Lower leg skin (tissue), 4 donors: ENCODE data around the gene CTSA. TPM values are rescaled to one million over a fixed set of nuclear protein-coding genes. Genes with fewer than 3 reads are reported as not detected.

Source experiments
- DNase-seq, 2 donors: peaks; one replicate each; pipeline ENCODE4 v3.0.0-alpha.2; 2019; ENCODE audit warnings: low spot score in 2 of 2
- H3K4me3 ChIP-seq: fragments of 200-600 bp; sonication (generic); 2 replicates; pipeline ENCODE4 v1.5.1; 2017; ENCODE audit warnings: mild to moderate bottlenecking, low read depth; ENCODE audit not compliant: poor library complexity, severe bottlenecking
- CTCF ChIP-seq, 3 donors: fragments of 450-650 bp; IDR thresholded peaks; one replicate each; pipeline ENCODE4 v1.5.1; 2016; ENCODE audit warnings: antibody characterized with exemption in 3 of 3, mild to moderate bottlenecking in 3 of 3, moderate library complexity in 2 of 3
- POLR2A ChIP-seq, 2 donors: fragments of 450-650 bp; IDR thresholded peaks; one replicate each; pipeline ENCODE4 v1.6.1; 2016 to 2017; ENCODE audit warnings: antibody characterized with exemption in 2 of 2, mild to moderate bottlenecking in 1 of 2, moderate library complexity in 1 of 2
- WGBS, 2 donors: methylation state at CpG; one replicate each; pipeline ENCODE4 v1.1.5; 2018; 5-methylcytosine and 5-hydroxymethylcytosine counted together
- intact Hi-C: fragments of 100-400 bp; cut with DNase I; formaldehyde crosslinking; loops from one replicate; pipeline ENCODE4 v1.15.0; 2023; ENCODE audit warnings: low total_unique reads
- total RNA-seq, 4 donors: library from RNA; depleted of rRNA; stranded (reverse); fragments of >200 nt; gene quantifications; one replicate each; pipeline ENCODE4 v1.1.0, GENCODE V29; 2016

The CTSA gene
- 100 to 1,000 TPM in 3 of 4 donors, 10 to 100 TPM in 1; 89.1 to 122 (median 111) TPM for total RNA-seq

GRCh38 chr20:45890985-45891983 lies at the start of gene CTSA, which contains the start of gene NEURL2:
Gene CTSA, plus strand, starts transcription at chr20:45891335. Its CDS starts 234 bp downstream, at chr20:45891569.
Gene NEURL2, minus strand, starts transcription at chr20:45891208. Its CDS starts 217 bp downstream, at chr20:45890991.
- peak within 1 kb of the TSS; percentile 66 for H3K4me3 ChIP-seq
- no peak for TF ChIP-seq POLR2A (IDR thresholded peaks at IDR 0.05)
- peak in 1 of 3 donors; percentile 85 for TF ChIP-seq CTCF (IDR thresholded peaks at IDR 0.05)
- DNase-seq, result peak; percentile 92 to 99
- WGBS, 2 donors, result 0 to 1% methylated on average over 39 to 55 of the region's 78 CpGs
- intact Hi-C loops, result no loop called here

- DNase-seq, result no peak
- intact Hi-C loops, result no loop called here
- WGBS, 2 donors, result 88% methylated on average over 10 of the region's 10 CpGs
These were observed 49.6 kb upstream of the CTSA start for GRCh38 chr20:45841407-45842129.

GRCh38 chr20:45842169-45842812 lies 48.8 kb upstream of the CTSA start:
- H3K4me3 ChIP-seq, result no peak overlapping the region
- no peak for DNase-seq
- WGBS, 2 donors, result 67 to 73% methylated on average over 5 of the region's 5 CpGs
- no peak for TF ChIP-seq POLR2A (IDR thresholded peaks at IDR 0.05)
- no peak for TF ChIP-seq CTCF (IDR thresholded peaks at IDR 0.05)
- intact Hi-C loops, result no loop called here

More at GRCh38 chr20:45841407-45842129, 49.6 kb upstream of the CTSA start:
- no peak for TF ChIP-seq POLR2A (IDR thresholded peaks at IDR 0.05)
- TF ChIP-seq CTCF (IDR thresholded peaks at IDR 0.05), result no peak
- no peak overlapping the region for H3K4me3 ChIP-seq

GRCh38 chr20:45843506-45843905 lies 47.6 kb upstream of the CTSA start:
- TF ChIP-seq POLR2A (IDR thresholded peaks at IDR 0.05) (no peak), CTCF (IDR thresholded peaks at IDR 0.05) (no peak)
- 88 to 96% methylated on average over 11 to 14 of the region's 14 CpGs for WGBS, 2 donors
- intact Hi-C loops, result no loop called here
- DNase-seq, result no peak
- H3K4me3 ChIP-seq, result no peak overlapping the region

GRCh38 chr20:45845452-45845851 lies 45.7 kb upstream of the CTSA start:
- intact Hi-C loops, result no loop called here
- no peak for DNase-seq
- TF ChIP-seq CTCF (IDR thresholded peaks at IDR 0.05) (no peak), POLR2A (IDR thresholded peaks at IDR 0.05) (no peak)
- H3K4me3 ChIP-seq, result no peak overlapping the region
